Adrenal gland (tissue), 5 donors: ENCODE results near the gene BAHCC1.

ENCODE experiments used
- POLR2A ChIP-seq, 2 donors: fragments of 450-650 bp; IDR thresholded peaks; one replicate each; pipeline ENCODE4 v1.6.1; 2017; ENCODE audit warnings: antibody characterized with exemption in 2 of 2, mild to moderate bottlenecking in 2 of 2, moderate library complexity in 1 of 2
- TF ChIP-seq, protein P1 (sequence below), 6 experiments: fragments of 450-650 bp in 4 of 6; fragments of 200-600 bp in 2 of 6; sonication (generic) in 1 of 6; IDR thresholded peaks; 1 replicate in 5 of 6; 2 replicates in 1 of 6; pipeline versions ENCODE4 v1.5.1 to v1.8.0; 2016 to 2021; ENCODE audit warnings: antibody characterized with exemption in 6 of 6, mild to moderate bottlenecking in 2 of 6, moderate library complexity in 1 of 6
- donor health status: DM: no; HTN: no; CAD: no.

DNA sequence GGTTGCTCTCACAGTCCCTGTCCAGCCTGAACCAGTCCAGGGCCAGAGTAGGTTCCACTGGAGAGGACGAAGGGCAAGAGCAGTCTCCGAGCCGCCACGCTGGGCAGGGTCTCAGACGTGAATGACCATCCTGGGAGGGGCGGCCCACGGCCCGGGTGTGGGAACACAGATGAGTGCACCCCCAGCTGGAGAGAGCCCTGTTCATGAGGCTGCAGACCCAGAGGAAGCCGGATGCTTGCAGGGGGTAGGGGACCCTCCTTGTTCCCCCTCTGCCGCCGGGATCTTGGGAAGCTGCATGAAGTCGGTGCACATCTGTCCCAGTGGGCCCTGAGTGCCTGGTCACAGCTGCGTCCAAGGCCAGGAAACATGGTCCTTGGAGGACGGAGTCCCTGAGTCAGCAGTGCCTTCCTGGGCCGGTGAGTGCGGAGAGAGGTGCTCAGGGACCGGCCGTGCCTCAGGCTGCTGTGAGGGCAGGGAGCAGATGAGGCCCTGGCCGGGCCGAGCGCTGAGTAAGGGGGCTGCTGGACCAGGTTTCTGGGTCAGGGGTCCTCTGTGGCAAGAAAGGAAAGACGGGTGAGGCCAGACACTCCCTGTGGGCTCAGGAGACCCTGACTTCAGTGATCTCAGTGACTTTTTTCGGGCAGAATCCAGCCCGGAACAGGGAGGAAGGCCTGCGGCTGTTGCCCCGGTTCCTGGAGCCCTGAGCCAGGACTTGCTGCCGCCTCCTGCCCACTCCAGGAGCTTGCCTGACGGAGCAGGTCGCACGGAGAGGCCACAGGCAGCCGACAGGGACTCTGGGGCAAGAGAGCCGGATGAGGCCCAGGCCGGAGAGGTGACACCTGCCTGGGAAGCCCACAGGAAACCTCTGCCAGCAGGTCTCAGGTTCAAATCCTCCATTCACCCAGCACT, 71.6 kb downstream of the BAHCC1 start:
- TF ChIP-seq POLR2A (IDR thresholded peaks at IDR 0.05), result peak in 1 of 2 donors; percentile 72
- TF ChIP-seq, protein P1, sequence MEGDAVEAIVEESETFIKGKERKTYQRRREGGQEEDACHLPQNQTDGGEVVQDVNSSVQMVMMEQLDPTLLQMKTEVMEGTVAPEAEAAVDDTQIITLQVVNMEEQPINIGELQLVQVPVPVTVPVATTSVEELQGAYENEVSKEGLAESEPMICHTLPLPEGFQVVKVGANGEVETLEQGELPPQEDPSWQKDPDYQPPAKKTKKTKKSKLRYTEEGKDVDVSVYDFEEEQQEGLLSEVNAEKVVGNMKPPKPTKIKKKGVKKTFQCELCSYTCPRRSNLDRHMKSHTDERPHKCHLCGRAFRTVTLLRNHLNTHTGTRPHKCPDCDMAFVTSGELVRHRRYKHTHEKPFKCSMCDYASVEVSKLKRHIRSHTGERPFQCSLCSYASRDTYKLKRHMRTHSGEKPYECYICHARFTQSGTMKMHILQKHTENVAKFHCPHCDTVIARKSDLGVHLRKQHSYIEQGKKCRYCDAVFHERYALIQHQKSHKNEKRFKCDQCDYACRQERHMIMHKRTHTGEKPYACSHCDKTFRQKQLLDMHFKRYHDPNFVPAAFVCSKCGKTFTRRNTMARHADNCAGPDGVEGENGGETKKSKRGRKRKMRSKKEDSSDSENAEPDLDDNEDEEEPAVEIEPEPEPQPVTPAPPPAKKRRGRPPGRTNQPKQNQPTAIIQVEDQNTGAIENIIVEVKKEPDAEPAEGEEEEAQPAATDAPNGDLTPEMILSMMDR (IDR thresholded peaks at IDR 0.05), result no peak
